HepG2 (cell line): Measurements from ENCODE around the gene RREB1. TPM values are rescaled to one million over a fixed set of nuclear protein-coding genes. Genes with fewer than 3 reads are reported as not detected.
A peak's percentile ranks its signal among the peaks of the same experiment; 100 is the strongest.

Experiments used
- ATAC-seq: fragments of 200-7000 bp; cut with Tn5 transposase; 3 replicates; pipeline ENCODE4 v1.9.1; 2020; ENCODE audit warnings: mild to moderate bottlenecking, moderate library complexity
- BruUV-seq: library from RNA; stranded (reverse); fragments of 400-500 nt; replicated peaks from 2 replicates; lab custom pipeline; 2021; lab: Mats Ljungman, UMichigan
- CTCF ChIA-PET: fragments of 300-600 bp; formaldehyde crosslinking; extraction: SDS; loops from one replicate; lab custom pipeline; 2021; ENCODE audit warnings: low total read pairs, inconsistent platforms, low intra/inter-chr PET ratio; lab: Yijun Ruan, JAX
- POLR2A ChIA-PET: fragments of 350-600 bp; sonication (Branson Sonifier 250); formaldehyde crosslinking; loops from one replicate; lab custom pipeline; 2020; ENCODE audit warnings: antibody characterized with exemption, inconsistent platforms; lab: Yijun Ruan, JAX
- DNase-seq: peaks from one replicate; pipeline ENCODE4 v3.0.0-alpha.2; 2015; ENCODE audit warnings: low spot score
- FAIRE-seq: peaks from 3 replicates; lab custom pipeline; 2011; peaks lifted over from hg19 to GRCh38; lab: Jason Lieb, UNC
- H2AFZ ChIP-seq: one replicate; pipeline ENCODE4 v1.6.1; 2011; ENCODE audit warnings: low read length, inconsistent platforms
- H3K27ac ChIP-seq: fragments of 300-600 bp; 3 replicates; pipeline ENCODE4 v1.8.0; 2011; ENCODE audit warnings: mixed run types, mild to moderate bottlenecking, mixed read lengths, low read length, inconsistent platforms; ENCODE audit not compliant: insufficient read depth; ENCODE audit errors: extremely low read length
- H3K27me3 ChIP-seq, 2 experiments: fragments of 200-600 bp in 1 of 2; 2 replicates in 1 of 2; 3 replicates in 1 of 2; pipeline versions ENCODE4 v1.6.0 to v1.8.0; 2011; ENCODE audit warnings: low read length in 2 of 2, mild to moderate bottlenecking in 2 of 2, moderate library complexity in 2 of 2, inconsistent platforms in 1 of 2; ENCODE audit not compliant: insufficient read depth in 2 of 2, control insufficient read depth in 1 of 2
- H3K36me3 ChIP-seq, 2 experiments: fragments of 200-600 bp in 1 of 2; replicated peaks in 1 of 2; 2 replicates in 1 of 2; 3 replicates in 1 of 2; pipeline versions ENCODE4 v1.5.1 to v1.8.0; 2011; ENCODE audit warnings: low read length in 2 of 2, inconsistent platforms in 1 of 2; ENCODE audit not compliant: insufficient read depth in 2 of 2, control insufficient read depth in 1 of 2
- H3K4me1 ChIP-seq: 2 replicates; pipeline ENCODE4 v1.5.1; 2012; ENCODE audit warnings: low read length, inconsistent platforms; ENCODE audit not compliant: insufficient read depth
- H3K4me2 ChIP-seq: 2 replicates; pipeline ENCODE4 v1.6.0; 2011; ENCODE audit warnings: low read depth, low read length, inconsistent platforms
- H3K4me3 ChIP-seq, 3 experiments: fragments of 200-600 bp in 1 of 3; sonication (generic), shearing (Covaris generic) in 1 of 3; replicated peaks in 1 of 3; 2 replicates each; pipeline ENCODE4 v1.5.1; 2011 to 2016; ENCODE audit warnings: low read length in 3 of 3, inconsistent platforms in 2 of 3, low read depth in 2 of 3, mild to moderate bottlenecking in 2 of 3, control low read depth in 1 of 3, mixed read lengths in 1 of 3; ENCODE audit not compliant: insufficient read depth in 1 of 3
- H3K79me2 ChIP-seq: one replicate; pipeline ENCODE4 v1.6.1; 2011; ENCODE audit warnings: low read length, inconsistent platforms; ENCODE audit not compliant: insufficient read depth
- H3K9ac ChIP-seq: 2 replicates; pipeline ENCODE4 v1.6.0; 2011; ENCODE audit warnings: mild to moderate bottlenecking, low read depth, low read length, inconsistent platforms; ENCODE audit not compliant: insufficient read depth
- H3K9me3 ChIP-seq: 2 replicates; pipeline ENCODE4 v1.5.1; 2012; ENCODE audit warnings: mild to moderate bottlenecking, low read length
- H4K20me1 ChIP-seq: 2 replicates; pipeline ENCODE4 v1.6.0; 2011; ENCODE audit warnings: inconsistent platforms, mild to moderate bottlenecking, low read length, moderate library complexity; ENCODE audit not compliant: insufficient read depth
- AGO2 ChIP-seq: fragments of 200-400 bp; formaldehyde crosslinking; optimal IDR thresholded peaks from 2 replicates; pipeline ENCODE3; 2017; ENCODE audit warnings: mild to moderate bottlenecking, low read depth, low read length, moderate library complexity
- SRY ChIP-seq: sonication (generic); formaldehyde crosslinking; IDR thresholded peaks from 2 replicates; pipeline ENCODE4 v1.8.0; 2022; ENCODE audit warnings: mild to moderate bottlenecking, missing genetic modification reagents
- ZBTB38 ChIP-seq: sonication (generic); formaldehyde crosslinking; IDR thresholded peaks from 2 replicates; pipeline ENCODE4 v1.5.1; 2020; ENCODE audit warnings: mild to moderate bottlenecking, missing genetic modification reagents
- ZC3H13 ChIP-seq: sonication (generic); formaldehyde crosslinking; IDR thresholded peaks from 2 replicates; pipeline ENCODE4 v1.8.1; 2023; ENCODE audit warnings: mild to moderate bottlenecking, missing genetic modification reagents, moderate library complexity
- ZNF205 ChIP-seq: IDR thresholded peaks from 2 replicates; pipeline ENCODE4 v1.6.1; 2018; ENCODE audit warnings: missing biosample characterization, missing genetic modification reagents
- WGBS: methylation state at CpG from one replicate; pipeline ENCODE4 v1.1.6; 2017; ENCODE audit warnings: low lambda C conversion rate; 5-methylcytosine and 5-hydroxymethylcytosine counted together
- in situ Hi-C: cut with HindIII; loops from 2 replicates; pipeline ENCODE4 v1.10.0; 2017; ENCODE audit warnings: low pct_unique_long_range_greater_than_20kb; ENCODE audit not compliant: extremely low pct_ligation_motif_present
- intact Hi-C: fragments of 100-400 bp; cut with micrococcal nuclease; formaldehyde crosslinking; loops from one replicate; pipeline ENCODE4 v1.10.0; 2022; ENCODE audit not compliant: unreplicated experiment
- polyA plus RNA-seq, 8 experiments: library from polyadenylated mRNA; depleted of rRNA in 3 of 8; stranded (reverse) in 7 of 8; unstranded in 1 of 8; fragments of >200 nt; fragmentation: Illumina TruSeq in 4 of 8; extraction: Trizol in 4 of 8; gene quantifications; 2 replicates each; pipeline versions ENCODE4 v1.2.1 to v1.2.3, GENCODE V29; 2011 to 2016; ENCODE audit warnings: low read depth in 4 of 8, missing spikeins in 1 of 8, mixed read lengths in 1 of 8; ENCODE audit not compliant: insufficient read depth in 1 of 8
- total RNA-seq, 5 experiments: library from RNA; depleted of rRNA; stranded (reverse); fragments of >200 nt; fragmentation: Illumina TruSeq; extraction: Trizol; gene quantifications; 2 replicates each; pipeline ENCODE4 v1.2.3, GENCODE V29; 2016; ENCODE audit warnings: low read depth in 1 of 5
- TF ChIP-seq, protein P1 (sequence below): sonication (generic); formaldehyde crosslinking; IDR thresholded peaks from 2 replicates; pipeline ENCODE4 v1.5.0; 2020; ENCODE audit warnings: mild to moderate bottlenecking, missing genetic modification reagents
- TF ChIP-seq, protein P2 (sequence below): sonication (generic); formaldehyde crosslinking; IDR thresholded peaks from 2 replicates; pipeline ENCODE4; 2020; ENCODE audit warnings: missing genetic modification reagents, mild to moderate bottlenecking, borderline replicate concordance

The RREB1 gene
- total and polyA plus RNA-seq, 2 of the 13 experiments (the other 11 are each of a cell fraction or from before 2014, with no cell fraction given) = 6.1 to 23.2 TPM

DNA sequence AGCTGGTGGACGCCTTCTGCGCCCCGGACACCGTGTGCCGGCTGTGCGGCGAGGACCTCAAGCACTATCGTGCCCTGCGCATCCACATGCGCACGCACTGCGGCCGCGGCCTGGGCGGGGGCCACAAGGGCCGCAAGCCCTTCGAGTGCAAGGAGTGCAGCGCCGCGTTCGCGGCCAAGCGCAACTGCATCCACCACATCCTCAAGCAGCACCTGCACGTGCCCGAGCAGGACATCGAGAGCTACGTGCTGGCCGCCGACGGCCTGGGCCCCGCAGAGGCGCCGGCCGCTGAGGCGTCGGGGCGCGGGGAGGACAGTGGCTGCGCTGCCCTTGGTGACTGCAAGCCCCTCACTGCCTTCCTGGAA lies 122.5 kb downstream of the RREB1 start:
- Histone ChIP-seq H3K4me1 (peaks cover 18% of the 10 kb centered on the region), H3K27me3 (no peaks in the 10 kb centered on the region), H3K4me3 (no peak overlapping the region), H2AFZ (no peak overlapping the region), H3K4me2 (no peak overlapping the region), H3K79me2 (peaks cover 3% of the 10 kb centered on the region), H3K36me3 (peaks cover 47 to 88% of the 10 kb centered on the region in 2 experiments), H3K9ac (no peak overlapping the region), H4K20me1 (peaks cover 5% of the 10 kb centered on the region; the same call in 1 of the 2 replicates), H3K27ac (no peak overlapping the region), H3K9me3 (no peaks in the 10 kb centered on the region)
- TF ChIP-seq ZC3H13 (CRISPR knock-in tag) = peak; percentile 29
- TF ChIP-seq, protein P1, sequence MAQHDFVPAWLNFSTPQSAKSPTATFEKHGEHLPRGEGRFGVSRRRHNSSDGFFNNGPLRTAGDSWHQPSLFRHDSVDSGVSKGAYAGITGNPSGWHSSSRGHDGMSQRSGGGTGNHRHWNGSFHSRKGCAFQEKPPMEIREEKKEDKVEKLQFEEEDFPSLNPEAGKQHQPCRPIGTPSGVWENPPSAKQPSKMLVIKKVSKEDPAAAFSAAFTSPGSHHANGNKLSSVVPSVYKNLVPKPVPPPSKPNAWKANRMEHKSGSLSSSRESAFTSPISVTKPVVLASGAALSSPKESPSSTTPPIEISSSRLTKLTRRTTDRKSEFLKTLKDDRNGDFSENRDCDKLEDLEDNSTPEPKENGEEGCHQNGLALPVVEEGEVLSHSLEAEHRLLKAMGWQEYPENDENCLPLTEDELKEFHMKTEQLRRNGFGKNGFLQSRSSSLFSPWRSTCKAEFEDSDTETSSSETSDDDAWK (CRISPR knock-in tag) = no peak
- peak; percentile 73 for TF ChIP-seq AGO2
- peak; percentile 36; the same call in 1 of the 2 replicates for TF ChIP-seq ZBTB38 (CRISPR knock-in tag)
- BruUV-seq = no TSS peak
- no peak for DNase-seq
- no peak for FAIRE-seq
- intact Hi-C loops (no loop called here), in situ Hi-C loops (no loop called here)
- CTCF ChIA-PET = no interaction called here
- POLR2A ChIA-PET = no interaction called here
- WGBS = 96% methylated on average over 8 of the region's 39 CpGs
- ATAC-seq = peak; percentile 9; the same call in 2 of the 3 replicates

DNA sequence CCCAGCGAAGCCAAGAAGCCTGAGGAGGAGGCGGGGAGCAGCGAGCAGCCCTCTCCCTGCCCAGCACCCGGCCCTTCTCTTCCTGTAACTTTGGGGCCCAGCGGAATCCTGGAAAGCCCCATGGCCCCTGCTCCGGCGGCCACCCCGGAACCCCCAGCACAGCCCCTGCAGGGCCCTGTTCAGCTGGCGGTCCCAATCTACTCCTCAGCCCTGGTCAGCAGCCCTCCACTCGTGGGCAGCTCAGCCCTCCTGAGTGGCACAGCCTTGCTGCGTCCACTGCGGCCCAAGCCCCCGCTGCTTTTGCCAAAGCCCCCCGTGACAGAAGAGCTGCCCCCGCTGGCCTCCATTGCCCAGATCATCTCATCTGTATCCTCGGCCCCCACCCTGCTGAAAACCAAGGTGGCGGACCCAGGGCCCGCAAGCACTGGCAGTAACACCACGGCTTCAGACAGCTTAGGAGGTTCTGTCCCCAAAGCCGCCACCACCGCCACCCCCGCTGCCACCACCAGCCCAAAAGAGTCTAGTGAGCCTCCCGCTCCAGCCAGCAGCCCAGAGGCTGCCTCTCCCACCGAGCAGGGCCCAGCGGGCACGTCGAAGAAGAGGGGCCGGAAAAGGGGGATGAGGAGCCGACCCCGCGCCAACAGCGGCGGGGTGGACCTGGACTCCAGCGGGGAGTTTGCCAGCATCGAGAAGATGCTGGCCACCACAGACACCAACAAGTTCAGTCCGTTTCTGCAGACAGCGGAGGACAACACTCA lies 123.4 kb downstream of the RREB1 start:
- CTCF ChIA-PET = no interaction called here
- no peaks in the 10 kb centered on the region for H3K9me3 ChIP-seq
- no TSS peak for BruUV-seq
- FAIRE-seq (no peak), ATAC-seq (peak; percentile 6; the same call in 1 of the 3 replicates), DNase-seq (no peak)
- no peak overlapping the region for H2AFZ ChIP-seq
- in situ Hi-C loops (no loop called here), intact Hi-C loops (no loop called here)
- H4K20me1 ChIP-seq = peaks cover 9% of the 10 kb centered on the region; the same call in 1 of the 2 replicates
- POLR2A ChIA-PET = no interaction called here
- no peaks in the 10 kb centered on the region for H3K27me3 ChIP-seq
- 96% methylated on average over 31 of the region's 37 CpGs for WGBS
- peaks cover 26% of the 10 kb centered on the region for H3K4me1 ChIP-seq
- H3K79me2 ChIP-seq = peaks cover 7% of the 10 kb centered on the region
- TF ChIP-seq ZC3H13 (CRISPR knock-in tag) (peak; percentile 42; the same call in 1 of the 2 replicates), ZNF205 (CRISPR knock-in tag) (no peak), SRY (no peak), AGO2 (peak; percentile 91)
- TF ChIP-seq, protein P2, sequence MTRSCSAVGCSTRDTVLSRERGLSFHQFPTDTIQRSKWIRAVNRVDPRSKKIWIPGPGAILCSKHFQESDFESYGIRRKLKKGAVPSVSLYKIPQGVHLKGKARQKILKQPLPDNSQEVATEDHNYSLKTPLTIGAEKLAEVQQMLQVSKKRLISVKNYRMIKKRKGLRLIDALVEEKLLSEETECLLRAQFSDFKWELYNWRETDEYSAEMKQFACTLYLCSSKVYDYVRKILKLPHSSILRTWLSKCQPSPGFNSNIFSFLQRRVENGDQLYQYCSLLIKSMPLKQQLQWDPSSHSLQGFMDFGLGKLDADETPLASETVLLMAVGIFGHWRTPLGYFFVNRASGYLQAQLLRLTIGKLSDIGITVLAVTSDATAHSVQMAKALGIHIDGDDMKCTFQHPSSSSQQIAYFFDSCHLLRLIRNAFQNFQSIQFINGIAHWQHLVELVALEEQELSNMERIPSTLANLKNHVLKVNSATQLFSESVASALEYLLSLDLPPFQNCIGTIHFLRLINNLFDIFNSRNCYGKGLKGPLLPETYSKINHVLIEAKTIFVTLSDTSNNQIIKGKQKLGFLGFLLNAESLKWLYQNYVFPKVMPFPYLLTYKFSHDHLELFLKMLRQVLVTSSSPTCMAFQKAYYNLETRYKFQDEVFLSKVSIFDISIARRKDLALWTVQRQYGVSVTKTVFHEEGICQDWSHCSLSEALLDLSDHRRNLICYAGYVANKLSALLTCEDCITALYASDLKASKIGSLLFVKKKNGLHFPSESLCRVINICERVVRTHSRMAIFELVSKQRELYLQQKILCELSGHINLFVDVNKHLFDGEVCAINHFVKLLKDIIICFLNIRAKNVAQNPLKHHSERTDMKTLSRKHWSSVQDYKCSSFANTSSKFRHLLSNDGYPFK (CRISPR knock-in tag) = 0 out of 2 replicates have a peak, but pooled peaks have one; percentile 14
- no peak overlapping the region for H3K4me3 ChIP-seq
- H3K9ac ChIP-seq = no peak overlapping the region
- no peak overlapping the region for H3K4me2 ChIP-seq
- H3K36me3 ChIP-seq = peaks cover 48 to 86% of the 10 kb centered on the region in 2 experiments
- no peak overlapping the region for H3K27ac ChIP-seq
